ENCODE measurements around the gene MAPKAPK5.
"Not testable (repeated sequence)": the region's sequence is repeated elsewhere in the genome, so short reads cannot be mapped to it uniquely, and the experiment has no call there.

MAPKAPK5 gene

DNA sequence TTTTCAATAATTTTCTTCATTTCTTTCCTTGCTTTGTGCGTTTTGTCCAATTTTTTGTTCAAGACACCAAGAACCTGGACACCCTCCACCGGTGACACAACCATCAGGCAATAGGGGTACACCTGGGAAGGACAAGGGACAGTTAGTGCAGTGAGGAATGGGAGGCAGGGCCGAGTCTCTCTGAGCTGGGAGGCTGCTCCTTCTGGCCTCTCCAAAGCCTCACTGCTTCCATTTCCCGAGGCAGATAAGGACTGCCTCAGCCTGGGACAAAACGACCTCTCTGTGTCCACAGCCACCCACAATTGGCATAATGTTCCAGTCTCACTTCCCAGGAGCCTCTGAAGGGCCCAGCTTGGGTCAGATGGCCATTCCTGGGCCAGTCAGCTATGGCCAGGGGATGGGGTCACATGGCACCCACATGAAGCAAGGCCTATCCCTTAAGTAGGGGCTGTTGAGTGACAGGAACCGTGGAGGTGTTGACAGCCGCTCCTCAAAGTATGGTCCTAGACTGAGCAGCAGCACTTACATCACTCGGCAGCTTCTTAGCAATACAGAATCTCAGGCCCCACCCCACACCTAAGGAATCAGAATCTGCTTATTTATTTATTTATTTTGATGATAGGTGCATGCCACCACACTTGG is 13.6 kb upstream of the MAPKAPK5 start:
- no peak for DNase-seq

DNA sequence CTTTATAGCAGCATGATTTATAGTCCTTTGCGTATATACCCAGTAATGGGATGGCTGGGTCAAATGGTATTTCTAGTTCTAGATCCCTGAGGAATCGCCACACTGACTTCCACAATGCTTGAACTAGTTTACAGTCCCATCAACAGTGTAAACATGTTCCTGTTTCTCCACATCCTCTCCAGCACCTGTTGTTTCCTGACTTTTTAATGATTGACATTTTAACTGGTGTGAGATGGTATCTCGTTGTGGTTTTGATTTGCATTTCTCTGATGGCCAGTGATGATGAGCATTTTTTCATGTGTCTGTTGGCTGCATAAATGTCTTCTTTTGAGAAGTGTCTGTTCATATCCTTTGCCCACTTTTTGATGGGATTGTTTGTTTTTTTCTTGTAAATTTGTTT is 12.4 kb upstream of the MAPKAPK5 start:
- not testable (repeated sequence) for DNase-seq

DNA sequence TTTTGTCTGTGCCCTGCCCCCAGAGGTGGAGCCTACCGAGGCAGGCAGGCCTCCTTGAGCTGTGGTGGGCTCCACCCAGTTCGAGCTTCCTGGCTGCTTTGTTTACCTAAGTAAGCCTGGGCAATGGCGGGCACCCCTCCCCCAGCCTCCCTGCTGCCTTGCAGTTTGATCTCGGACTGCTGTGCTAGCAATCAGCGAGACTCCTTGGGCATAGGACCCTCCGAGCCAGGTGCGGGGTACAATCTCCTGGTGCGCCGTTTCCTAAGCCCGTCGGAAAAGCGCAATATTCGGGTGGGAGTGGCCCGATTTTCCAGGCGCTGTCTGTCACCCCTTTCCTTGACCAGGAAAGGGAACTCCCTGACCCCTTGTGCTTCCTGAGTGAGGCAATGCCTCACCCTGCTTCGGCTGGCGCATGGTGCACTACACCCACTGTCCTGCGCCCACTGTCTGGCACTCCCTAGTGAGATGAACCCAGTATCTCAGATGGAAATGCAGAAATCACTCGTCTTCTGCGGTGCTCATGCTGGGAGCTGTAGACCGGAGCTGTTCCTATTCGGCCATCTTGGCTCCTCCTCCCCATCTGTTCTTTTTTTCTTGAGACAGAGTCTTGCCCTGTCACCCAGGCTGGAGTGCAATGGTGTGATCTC is 7.2 kb upstream of the MAPKAPK5 start:
- not testable (repeated sequence) for DNase-seq

DNA sequence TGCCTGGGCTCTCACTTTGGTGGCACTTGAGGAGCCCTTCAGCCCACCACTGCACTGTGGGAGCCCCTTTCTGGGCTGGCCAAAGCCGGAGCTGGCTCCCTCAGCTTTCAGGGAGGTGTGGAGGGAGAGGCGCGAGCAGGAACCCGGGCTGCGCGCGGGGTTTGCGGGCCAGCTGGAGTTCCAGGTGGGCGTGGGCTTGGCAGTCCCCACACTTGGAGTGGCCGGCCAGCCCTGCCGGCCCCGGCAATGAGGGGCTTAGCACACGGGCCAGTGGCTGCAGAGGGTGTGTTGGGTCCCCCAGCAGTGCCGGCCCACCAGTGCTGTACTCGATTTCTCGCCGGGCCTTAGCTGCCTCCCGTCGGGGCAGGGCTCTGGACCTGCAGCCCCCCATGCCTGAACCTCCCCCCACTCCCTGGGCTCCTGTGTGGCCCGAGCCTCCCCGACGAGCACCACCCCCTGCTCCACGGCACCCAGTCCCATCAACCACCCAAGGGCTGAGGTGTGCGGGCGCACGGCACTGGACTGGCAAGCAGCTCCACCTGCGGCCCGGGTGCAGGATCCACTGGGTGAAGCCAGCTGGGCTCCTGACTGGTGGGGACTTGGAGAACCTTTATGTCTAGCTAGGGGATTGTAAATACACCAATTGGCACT is 6.4 kb upstream of the MAPKAPK5 start:
- not testable (repeated sequence) for DNase-seq

DNA sequence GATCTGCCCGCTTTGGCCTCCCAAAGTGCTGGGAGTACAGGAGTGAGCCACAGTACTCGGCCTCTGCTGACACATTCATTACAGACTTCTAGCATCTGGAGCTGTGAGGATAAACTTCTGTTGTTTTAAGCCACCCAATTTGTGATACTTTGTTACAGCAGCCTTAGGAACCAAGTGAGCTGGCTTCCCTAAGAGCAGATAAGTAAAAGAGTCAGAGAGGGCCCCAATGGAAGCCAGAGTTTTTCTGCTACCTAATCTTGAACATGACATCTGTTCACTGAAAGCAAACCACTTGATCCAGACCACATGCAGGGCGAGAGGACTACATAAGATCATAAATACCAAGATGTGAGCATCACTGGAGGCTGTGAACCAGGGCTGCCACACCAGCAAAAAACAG is 3.7 kb upstream of the MAPKAPK5 start:
- DNase-seq: no peak

DNA sequence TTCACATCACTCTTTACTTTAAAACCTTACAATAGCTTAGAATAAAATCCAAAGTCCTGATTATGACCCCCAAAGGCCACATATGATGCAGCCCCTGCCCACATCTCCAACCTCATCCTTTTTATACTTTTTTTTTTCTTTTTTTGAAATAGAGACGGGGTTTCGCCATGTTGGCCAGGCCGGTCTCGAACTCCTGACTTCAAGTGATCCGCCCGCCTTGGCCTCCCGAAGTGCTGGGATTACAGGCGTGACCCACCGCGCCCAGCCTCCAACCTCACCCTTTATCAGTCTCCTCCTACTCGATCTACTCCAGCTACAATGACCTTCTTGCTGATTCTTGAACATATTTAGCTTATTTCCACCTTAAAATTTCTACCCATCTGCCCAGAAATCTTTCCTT is 1.2 kb upstream of the MAPKAPK5 start:
- DNase-seq: no peak

DNA sequence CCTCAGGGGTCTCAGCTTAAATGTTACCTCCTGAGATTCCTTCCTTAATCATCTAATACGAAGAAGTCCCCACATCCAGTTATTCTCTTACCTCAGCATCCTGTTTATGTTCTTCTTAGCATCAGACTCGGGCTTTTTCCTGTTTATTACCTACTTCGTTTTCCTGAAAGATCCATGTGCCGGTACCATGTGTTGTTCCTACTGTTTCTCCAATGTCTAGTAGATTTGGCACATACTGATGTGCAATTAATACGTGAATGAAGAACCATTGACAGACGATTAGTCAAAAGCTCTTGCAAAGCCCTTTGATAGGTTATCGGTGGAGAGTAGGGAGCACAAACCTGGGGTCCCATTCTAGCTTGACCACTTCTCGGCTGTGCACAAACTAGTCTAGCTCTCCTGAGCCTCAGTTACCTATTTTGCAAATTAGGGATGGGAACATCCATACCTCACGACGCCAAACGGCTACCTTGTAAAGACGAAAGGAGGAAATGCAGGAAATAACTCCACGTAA is 735 bp upstream of the MAPKAPK5 start:
- DNase-seq: no peak

DNA sequence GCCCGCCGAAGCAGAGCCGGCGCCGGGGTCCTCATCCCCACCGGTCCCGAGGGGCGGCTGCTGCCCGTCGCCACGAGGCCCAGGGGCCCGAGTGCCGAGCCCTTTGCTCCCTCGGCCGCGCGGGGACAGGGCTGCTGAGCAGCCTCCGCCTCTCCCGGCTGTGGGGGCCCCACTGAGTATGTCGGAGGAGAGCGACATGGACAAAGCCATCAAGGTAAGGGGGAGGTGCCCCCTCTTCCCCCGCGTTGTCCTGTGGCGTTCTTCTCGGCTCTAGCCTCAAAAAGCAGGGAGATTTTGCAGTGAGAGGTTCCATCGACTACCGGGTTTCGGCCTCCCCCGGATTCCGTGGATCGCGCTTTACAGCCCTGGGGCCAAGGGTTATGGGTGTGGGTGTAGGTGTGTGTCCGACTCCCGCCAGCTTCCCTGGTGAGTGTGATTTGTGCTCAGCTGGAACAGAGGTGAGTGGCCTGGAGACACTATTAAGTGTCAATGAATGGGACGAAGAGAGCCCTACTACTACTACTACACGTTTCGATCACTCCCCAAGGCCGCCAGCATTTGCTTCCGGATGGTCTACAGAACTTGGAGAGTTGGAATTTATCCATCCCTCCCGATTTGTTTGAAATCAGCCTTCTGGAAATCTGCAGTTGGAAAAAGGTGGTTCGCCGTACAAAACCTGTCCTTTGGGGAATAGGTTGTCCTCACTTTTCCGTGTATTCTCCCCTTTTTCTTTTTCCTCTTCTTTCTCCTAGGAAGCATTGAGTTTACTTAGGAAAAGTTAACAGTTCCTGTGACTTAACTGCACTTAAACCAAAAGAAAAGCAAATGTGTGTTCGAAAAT is 748 bp downstream of the MAPKAPK5 start:
- DNase-seq: no peak

DNA sequence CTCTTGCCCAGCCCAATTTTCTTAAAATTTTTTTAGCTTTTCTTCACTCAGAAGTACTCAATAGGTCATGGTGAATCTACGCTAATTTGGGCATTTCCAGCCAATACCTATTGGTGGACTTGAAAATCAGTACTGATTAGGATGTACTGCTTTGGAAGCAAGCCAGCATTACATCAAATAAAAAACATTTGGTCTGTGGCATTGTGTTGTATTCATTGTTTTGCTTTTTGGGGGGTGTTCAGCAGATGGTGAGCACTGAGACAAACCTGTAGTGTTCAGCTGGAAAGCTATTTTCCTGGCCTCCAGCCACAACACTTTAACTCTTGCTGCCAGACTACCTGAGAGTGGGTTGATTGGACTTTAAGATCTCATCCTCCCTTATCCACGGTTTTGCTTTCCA is 4.0 kb downstream of the MAPKAPK5 start:
- no peak for DNase-seq

DNA sequence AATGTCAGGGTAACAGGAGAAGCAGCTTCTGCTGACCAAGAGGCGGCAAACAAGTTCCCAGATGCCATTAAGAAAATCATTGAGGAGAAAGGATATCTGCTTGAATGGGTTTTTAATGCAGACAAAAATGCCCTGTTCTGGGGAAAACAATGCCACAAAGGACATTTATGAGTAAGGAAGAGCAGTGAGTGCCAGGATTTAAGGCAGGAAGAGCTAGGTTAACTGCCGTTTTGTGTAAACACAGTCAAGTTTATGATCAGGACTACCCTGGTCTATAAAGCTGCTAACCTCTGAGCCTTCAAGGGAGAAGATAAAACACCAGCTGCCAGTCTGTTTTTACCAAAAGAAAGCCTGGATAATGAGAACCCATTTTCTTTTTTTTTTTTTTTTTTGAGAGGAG is 8.5 kb downstream of the MAPKAPK5 start:
- no peak for DNase-seq

DNA sequence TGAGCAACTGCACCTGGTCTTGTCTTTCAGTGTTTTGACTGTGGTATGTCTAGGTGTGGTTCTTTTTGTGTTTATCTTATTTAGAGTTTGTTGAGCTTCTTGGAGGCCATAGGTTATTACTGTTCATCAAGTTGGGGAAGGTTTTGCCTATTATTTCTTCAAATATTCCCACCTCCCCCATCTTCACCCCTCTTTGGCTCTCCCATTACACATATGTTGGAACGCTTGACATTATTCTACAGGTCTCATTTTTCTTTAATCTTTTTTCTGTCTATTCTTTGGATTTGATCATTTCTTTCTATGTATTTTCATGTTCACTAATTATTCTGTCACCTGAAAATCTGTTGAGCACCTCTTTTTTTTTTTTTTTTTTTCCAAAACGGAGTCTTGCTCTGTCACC is 16.2 kb downstream of the MAPKAPK5 start:
- no peak for DNase-seq

DNA sequence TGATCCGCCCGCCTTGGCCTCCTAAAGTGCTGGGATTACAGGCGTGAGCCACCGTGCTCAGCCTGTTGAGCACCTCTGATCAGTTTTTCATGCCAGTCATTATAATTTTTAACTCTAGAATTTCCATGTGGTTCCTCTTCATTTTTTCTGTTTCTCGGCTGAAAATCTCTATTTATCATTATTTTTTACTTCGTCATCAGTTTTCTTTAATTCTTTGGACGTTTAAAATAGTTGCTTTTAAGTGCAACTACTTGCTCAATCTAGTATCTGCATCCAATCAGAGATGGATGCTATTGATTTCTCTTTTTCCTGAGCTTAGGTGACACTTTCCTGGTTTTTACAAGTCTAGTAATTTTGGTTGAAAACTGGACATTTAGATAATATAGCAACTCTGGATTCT is 16.8 kb downstream of the MAPKAPK5 start:
- no peak for DNase-seq

DNA sequence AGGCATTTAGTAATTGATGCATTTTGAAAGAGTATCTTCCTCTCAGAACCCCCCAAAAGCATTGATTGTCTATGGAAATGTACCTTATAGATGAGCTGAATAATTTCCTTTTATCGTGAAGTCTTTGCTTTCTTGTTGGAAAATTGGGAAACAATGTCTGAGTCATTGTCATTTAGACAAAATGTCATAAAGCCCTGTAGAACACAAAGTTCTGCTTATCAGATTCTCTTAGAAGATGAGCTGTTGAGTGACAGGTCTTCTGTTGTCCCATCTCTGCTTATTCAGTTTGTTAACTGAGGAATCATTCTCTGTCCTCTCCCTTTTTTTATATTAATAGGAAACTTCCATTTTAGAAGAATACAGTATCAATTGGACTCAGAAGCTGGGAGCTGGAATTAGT is 22.9 kb downstream of the MAPKAPK5 start:
- DNase-seq: no peak

DNA sequence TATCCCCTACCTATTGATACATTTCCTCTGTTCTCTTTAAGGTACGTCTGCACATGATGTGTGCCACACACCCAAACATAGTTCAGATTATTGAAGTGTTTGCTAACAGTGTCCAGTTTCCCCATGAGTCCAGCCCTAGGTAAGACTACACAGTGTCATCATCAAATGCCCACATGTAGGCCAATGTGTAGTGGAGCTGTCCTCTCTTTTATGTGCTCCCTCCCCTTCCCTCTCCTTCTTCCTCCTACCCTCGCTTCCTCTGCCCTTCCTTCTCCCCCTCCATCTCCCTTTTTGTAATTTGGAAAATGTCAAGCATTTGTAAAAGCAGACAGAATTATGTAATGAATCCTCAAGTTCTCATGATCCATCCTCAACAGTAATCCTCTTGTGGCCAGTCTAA is 25.5 kb downstream of the MAPKAPK5 start:
- no peak for DNase-seq

DNA sequence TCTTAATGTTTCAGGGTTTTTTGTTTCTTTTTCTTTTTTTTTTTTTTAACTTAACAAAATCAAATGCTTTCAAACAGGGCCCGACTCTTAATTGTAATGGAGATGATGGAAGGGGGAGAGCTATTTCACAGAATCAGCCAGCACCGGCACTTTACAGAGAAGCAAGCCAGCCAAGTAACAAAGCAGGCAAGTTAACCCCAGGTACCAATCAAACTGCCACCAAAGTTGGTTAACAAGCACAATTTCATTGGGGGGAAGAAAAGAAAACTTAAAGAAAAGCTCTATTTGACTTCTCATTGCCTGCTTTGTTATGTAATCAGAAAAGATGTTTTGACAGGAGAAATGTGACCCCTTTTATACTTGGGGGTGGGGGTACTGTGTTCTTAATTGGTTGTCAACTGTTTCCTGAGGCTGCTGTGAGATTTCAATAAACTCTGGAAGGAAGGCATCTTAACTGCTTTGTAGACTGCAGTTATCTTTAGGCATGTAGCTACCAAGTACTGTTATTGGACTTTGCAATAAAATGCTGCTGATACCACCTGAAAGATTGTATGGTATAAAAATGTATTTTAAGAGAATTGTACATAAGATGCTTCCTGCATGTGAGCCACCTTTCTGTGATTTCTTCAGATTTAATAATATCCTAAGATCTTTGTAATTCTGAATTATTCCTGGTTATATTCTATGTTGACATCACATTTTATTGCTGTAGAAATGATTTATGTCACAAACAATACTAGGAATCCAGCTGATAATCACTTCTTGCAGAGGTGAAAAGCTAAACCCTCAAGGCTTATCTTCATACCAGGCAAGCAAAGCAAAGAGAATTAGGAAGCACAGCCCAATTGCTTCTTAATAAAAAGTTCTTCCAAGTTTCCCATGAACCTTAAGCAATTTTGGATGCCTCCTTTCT is 26.9 kb downstream of the MAPKAPK5 start:
- no peak for DNase-seq

DNA sequence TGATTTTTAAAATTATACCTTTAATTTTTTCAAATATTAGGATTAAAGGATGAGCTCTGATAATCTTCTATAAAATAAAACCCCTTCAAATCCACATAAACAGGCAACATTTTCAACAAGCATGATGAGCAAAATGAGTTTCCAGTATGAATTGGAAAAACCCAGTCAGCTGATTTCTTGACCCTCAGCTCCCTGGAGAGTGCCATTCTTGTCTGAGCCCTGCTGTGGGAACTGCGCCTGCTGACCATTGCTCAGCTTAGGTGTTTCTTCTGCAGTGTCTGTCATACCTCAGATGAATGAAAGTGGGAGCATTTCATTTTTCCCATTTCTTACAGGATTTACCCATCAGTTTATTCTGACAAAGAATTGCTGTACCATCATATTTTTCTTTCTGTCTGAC is 27.6 kb downstream of the MAPKAPK5 start:
- no peak for DNase-seq

DNA sequence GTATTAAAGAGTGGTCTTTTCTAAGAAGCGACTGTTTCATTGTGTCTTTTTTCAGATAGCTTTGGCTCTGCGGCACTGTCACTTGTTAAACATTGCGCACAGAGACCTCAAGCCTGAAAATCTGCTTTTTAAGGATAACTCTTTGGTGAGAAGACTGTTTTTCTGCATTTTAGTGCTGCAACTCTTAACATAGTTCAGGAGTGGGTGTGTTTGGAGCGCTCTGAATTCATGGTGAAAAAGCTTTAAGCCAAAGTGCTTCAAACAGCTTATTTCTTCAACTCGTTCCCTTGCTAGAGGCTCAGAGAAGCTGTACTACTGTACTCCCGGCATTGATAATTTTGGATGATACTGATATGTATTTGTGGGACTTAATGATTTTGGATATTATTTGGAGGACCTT is 28.2 kb downstream of the MAPKAPK5 start:
- DNase-seq: no peak

DNA sequence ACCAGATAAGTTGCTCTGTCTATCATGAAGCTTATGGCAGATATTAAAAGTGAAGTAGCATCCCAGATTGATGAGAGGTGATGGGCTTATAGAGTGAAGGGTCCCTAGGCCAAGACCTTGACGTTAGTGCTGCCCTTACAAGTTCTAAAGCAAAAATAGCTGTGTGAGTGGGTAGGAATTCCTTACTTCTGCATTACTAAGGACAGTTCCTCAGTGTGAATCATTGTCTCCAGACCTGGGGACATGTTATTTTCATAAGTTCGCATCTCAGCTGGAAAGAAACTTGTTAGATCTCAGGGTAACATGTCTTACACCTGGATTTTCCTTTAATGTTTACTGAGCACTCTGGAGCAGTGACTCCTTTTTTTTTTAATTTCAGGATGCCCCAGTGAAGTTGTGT is 28.7 kb downstream of the MAPKAPK5 start:
- no peak for DNase-seq

DNA sequence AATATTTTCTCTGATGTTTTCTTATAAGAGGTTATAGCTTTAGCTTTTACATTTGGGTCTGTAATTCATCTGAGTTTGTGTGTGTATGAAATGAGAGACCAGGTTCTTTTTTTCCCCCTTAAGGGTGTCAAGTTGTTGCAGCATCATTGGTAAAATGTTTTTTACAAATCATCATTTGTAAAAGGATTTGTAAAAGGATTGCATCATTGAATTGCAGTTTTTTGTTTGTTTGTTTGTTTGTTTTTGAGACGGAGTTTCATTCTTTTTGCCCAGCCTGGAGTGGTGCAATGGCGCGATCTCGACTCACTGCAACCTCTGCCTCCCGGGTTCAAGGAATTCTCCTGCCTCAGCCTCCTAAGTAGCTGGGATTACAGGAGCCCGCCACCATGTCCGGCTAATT is 31.1 kb downstream of the MAPKAPK5 start:
- no peak for DNase-seq

DNA sequence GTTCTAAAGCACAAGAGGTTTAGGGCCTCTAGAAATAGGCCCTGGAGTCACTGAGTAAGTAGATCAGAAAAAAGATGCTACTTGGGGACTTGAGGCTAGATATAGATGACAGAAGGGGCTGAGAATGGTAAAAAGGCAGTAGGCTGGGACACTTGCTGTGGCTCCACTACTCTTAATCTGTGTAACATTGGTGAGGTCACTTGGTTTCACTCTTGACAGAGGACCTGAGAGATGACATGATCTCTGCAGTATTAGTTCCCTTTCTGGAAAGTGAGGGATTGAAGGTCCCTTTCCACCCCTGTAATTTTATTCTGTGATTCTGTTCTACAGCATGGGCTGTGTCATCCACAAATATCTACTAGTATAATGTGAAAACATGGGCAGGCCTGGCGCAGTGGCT is 39.7 kb downstream of the MAPKAPK5 start:
- no peak for DNase-seq

DNA sequence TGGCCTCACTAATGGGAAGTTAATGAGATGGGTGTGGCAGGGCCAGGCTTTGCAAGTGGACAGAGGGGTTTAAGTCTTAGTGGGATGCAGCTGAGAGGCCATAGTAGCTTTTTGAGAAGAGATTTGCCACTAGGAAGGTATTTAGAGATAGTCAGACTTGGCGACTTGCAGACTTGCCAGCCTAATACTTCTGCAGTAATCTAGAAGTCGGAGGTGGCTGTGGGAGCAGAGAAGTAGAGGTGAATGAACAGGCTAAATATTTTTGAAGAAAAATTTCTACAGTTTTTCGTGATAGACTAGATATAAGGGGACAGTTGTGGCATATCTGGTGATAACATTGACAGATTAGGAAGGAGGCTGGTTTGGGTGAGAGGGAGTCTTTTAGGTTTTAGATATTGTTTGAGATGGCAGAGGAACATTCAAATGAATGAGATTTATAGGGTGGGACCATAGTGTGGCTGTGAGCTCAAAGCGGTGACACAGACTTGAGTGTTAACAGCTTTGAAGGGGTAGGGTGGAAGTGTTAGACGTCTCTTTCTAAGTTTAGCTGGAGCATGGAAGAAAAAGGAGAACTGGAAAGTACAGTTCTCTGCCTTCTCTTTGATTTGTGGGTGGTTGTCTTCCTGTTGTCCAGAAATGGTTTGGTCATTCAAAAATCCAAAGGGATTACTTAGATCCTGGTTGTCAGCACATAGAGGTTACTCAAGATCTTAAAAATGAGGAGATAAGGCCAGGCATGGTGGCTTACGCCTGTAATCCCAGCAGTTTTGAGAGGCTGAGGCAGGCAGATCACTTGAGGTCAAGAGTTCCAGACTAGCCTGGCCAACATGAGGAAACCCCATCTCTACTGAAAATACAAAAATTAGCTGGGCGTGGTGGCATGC is 44.9 kb downstream of the MAPKAPK5 start:
- DNase-seq: no peak
